GM15510 (cell line): Measurements from ENCODE around the gene PTH2.

Source experiments
- POLR2A ChIP-seq: IDR thresholded peaks from 3 replicates; pipeline ENCODE4 v1.6.1; 2011; ENCODE audit warnings: borderline replicate concordance; ENCODE audit not compliant: insufficient read length; ENCODE audit errors: extremely low read depth

Gene PTH2

DNA sequence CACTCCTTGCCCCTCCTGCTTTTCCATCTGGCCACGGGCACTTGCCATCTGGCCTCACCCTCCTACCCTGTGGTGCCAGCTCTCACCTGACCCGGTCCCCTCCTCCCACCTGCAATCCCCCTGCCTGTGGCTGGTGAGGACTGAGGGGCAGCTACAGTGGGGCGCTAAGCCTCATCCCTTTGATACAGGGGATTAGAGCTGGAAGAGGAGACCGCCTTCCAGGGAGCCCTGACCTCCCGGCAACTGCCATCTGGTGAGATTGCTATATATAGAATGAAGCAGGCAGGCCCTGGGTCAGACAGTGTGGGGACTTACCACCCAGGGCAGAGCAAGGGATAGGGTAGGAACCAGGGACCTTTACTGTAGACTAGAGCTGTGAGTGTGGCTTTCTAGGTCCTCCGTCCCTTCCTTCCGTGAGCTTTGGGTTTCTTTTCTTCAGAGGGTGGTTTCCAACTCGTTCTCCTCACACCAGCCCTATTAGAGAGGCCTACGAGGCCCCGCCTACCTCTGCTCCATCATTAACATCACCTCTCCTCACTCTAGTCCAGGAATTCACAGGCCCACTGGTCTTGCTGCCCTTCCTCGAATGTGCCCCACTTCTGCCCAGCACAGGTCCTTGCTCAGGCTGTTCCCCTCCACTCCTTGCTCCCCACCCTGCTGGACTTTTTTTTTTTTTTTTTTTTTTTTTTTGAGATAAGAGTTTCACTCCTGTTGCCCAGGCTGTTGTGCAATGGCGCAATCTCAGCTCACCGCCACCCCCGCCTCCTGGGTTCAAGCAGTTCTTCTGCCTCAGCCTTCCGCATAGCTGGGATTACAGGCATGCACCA lies 27.4 kb downstream of the PTH2 start:
- no peak for TF ChIP-seq POLR2A

GRCh38 chr19:49393881-49394280 lies 29.4 kb downstream of the PTH2 start:
- TF ChIP-seq POLR2A: no peak

GRCh38 chr19:49391581-49392399 lies 31.5 kb downstream of the PTH2 start:
- TF ChIP-seq POLR2A: no peak

DNA sequence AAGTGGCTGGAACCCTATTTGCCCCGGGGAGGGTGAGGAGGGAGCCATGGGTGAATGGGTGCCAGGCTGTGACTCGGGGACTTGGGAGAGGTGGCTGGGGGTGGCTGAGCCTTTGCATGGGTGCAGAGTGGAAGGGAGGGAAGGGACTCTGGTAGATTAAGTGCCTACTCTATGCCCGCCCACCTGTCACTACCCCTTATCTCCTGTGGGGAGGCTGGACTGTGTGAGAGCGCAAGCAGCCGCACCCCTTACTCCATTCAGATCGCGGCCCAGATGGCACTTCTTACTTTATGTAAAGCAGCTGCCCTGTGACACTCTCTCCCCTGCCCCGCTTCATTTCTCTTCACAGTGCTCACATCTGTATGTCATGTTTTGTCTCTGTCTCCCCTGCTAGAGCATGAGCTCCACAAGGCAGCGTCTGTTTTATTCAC lies 32.3 kb downstream of the PTH2 start:
- no peak for TF ChIP-seq POLR2A

- no peak for TF ChIP-seq POLR2A
Measured at GRCh38 chr19:49390131-49390928, 32.9 kb downstream of the PTH2 start.

DNA sequence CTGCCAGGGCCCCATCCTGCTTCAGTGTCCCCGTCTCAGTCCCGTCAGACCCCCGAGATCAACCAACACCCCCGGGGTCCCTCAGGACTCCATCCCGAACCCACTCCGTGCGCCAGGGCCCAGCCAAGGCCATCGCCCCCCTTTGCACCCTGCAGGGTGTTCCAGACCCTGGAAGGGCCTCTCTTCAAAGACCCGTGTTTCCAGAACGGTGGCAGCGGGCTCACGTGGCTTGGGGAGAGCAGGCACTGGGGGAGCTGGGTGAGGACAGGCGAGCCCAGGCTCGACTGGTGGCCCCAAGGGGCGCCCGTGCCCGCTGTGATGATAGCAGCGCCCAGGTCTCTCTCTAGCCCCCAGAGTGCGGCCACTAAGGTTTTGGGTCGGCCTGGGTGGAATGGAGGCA lies 33.8 kb downstream of the PTH2 start:
- TF ChIP-seq POLR2A: no peak

DNA sequence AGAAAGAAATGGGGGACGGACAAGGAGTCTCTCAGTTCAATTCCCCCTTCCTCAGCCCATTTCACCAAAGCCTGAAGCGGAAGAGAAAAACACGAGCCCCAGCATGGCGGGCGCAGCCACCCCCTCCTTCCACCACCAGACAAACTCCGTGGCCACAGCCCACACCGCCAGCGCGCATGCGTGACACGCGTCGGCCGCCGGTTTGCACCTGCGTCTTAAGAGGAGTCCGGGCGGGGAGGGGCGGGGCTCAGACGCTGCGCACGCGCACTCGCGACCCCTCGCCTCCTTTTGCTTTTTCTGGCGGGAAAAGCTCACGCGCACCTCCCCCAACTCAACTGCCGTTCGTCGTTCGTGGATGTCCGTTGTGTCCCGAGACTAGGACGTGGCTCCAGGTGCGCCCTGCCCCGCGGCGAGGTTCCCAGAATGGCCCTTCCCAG lies 35.3 kb downstream of the PTH2 start, which contains the start of gene KASH5:
TSS of gene KASH5 (plus strand) at position 314 of the 437 bp plus-strand sequence. CDS start 2,635 bp downstream, outside the sequence.
- no peak for TF ChIP-seq POLR2A

GRCh38 chr19:49383599-49383998 lies 39.6 kb downstream of the PTH2 start:
- TF ChIP-seq POLR2A: no peak

DNA sequence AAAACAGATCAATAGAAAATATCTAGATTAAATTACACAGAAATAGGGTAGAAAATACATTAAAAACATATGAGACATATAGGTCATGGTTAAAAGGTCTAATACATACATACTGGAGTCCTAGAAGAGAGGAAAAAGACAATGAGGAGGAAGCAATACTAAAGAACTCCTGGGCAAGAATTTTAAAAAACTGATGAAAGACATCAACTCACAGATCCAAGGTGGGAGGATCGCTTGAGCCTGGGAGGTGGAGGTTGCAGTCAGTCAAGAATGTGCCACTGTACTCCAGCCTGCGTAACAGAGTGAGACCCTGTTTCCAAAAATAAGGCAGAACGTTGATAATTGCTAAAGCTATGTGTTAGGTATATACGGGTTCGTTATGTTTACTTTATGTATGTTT lies 40.6 kb downstream of the PTH2 start:
- TF ChIP-seq POLR2A: no peak

- no peak for TF ChIP-seq POLR2A
Measured at GRCh38 chr19:49380391-49380790, 42.9 kb downstream of the PTH2 start.

DNA sequence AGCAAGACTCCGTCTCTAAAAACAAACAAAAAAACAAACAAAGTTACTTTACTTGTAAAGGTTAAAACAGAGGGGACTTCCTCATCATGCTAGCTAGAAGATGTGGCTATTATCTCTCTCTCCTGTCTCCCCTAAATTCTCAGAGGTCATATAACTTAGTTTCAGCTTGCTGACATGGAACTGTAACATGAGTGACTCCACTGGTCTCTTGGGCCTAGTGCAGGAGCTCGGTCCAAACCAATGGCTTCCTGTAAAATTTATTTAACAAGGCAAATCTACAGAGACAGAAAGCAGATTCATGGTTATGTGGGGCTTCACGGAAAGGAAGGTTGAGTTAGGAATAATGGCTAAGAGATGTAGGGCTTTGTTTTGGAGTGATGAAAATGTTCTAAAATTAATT lies 44.7 kb downstream of the PTH2 start:
- TF ChIP-seq POLR2A: no peak

GRCh38 chr19:49374665-49375434 lies 48.4 kb downstream of the PTH2 start:
- no peak for TF ChIP-seq POLR2A
